Endothelial cell of umbilical vein (primary cell): Measurements from ENCODE around the gene C1QL4. TPM values are rescaled to one million over a fixed set of nuclear protein-coding genes. Genes with fewer than 3 reads are reported as not detected.

Experiments used
- BruUV-seq: library from RNA; stranded (reverse); fragments of 400-500 nt; replicated peaks from 2 replicates; lab custom pipeline; 2021; lab: Mats Ljungman, UMichigan
- CTCF ChIA-PET: fragments of 300-600, 350-600 bp; sonication (Branson Sonifier 250); formaldehyde crosslinking; loops from one replicate; lab custom pipeline; 2021; ENCODE audit warnings: antibody characterized with exemption, inconsistent platforms; lab: Charles Lee
- POLR2A ChIA-PET: fragments of 300-600, 350-600 bp; sonication (Branson Sonifier 250); formaldehyde crosslinking; loops from one replicate; lab custom pipeline; 2021; ENCODE audit warnings: antibody characterized with exemption, inconsistent platforms; lab: Charles Lee
- DNase-seq: peaks from one replicate; pipeline ENCODE4 v3.0.0-alpha.2; 2011; ENCODE audit warnings: low read depth, low spot score
- FAIRE-seq: peaks from 2 replicates; lab custom pipeline; 2011; peaks lifted over from hg19 to GRCh38; lab: Jason Lieb, UNC
- H2AFZ ChIP-seq: 2 replicates; pipeline ENCODE4 v1.6.0; 2012; ENCODE audit warnings: low read depth, low read length, control low read depth, inconsistent platforms
- H3K27ac ChIP-seq: 2 replicates; pipeline ENCODE4 v1.5.1; 2011; ENCODE audit warnings: low read depth, mild to moderate bottlenecking, control low read depth, low read length, moderate library complexity; ENCODE audit not compliant: insufficient read depth
- H3K27me3 ChIP-seq, 2 experiments: 2 replicates each; pipeline versions ENCODE4 v1.6.0 to v1.6.1; 2011; ENCODE audit warnings: low read length in 2 of 2, mixed read lengths in 1 of 2; ENCODE audit not compliant: control insufficient read depth in 2 of 2, insufficient read depth in 2 of 2
- H3K36me3 ChIP-seq, 2 experiments: 2 replicates in 1 of 2; 3 replicates in 1 of 2; pipeline ENCODE4 v1.5.1; 2011; ENCODE audit warnings: low read length in 2 of 2, mild to moderate bottlenecking in 1 of 2, moderate library complexity in 1 of 2; ENCODE audit not compliant: control insufficient read depth in 2 of 2, insufficient read depth in 2 of 2; ENCODE audit errors: extremely low read depth in 1 of 2
- H3K4me1 ChIP-seq: 3 replicates; pipeline ENCODE4 v1.5.1; 2011; ENCODE audit warnings: mild to moderate bottlenecking, low read length; ENCODE audit not compliant: control insufficient read depth, insufficient read depth; ENCODE audit errors: extremely low read depth
- H3K4me2 ChIP-seq: 2 replicates; pipeline ENCODE4 v1.6.1; 2011; ENCODE audit warnings: low read length, control low read depth, mixed read lengths; ENCODE audit not compliant: insufficient read depth
- H3K4me3 ChIP-seq, 3 experiments: fragments of 200-600 bp in 1 of 3; sonication (generic), shearing (Covaris generic) in 1 of 3; replicated peaks in 1 of 3; 2 replicates each; pipeline ENCODE4 v1.5.1; 2011 to 2016; ENCODE audit warnings: control low read depth in 3 of 3, low read length in 3 of 3, mild to moderate bottlenecking in 2 of 3, inconsistent platforms in 1 of 3, low read depth in 1 of 3, moderate library complexity in 1 of 3; ENCODE audit not compliant: insufficient read depth in 1 of 3
- H3K79me2 ChIP-seq: 2 replicates; pipeline ENCODE4 v1.6.0; 2012; ENCODE audit warnings: low read length, inconsistent platforms; ENCODE audit not compliant: control insufficient read depth, insufficient read depth
- H3K9ac ChIP-seq: replicated peaks from 2 replicates; pipeline ENCODE3; 2011; ENCODE audit warnings: low read length, control low read depth; ENCODE audit not compliant: insufficient read depth; ENCODE audit errors: extremely low read depth
- H3K9me1 ChIP-seq: replicated peaks from 3 replicates; pipeline ENCODE4 v1.6.0; 2011; ENCODE audit warnings: mild to moderate bottlenecking, low read length; ENCODE audit not compliant: control insufficient read depth, insufficient read depth; ENCODE audit errors: extremely low read depth
- H3K9me3 ChIP-seq: replicated peaks from 2 replicates; pipeline ENCODE4 v1.5.1; 2012; ENCODE audit warnings: low read length, inconsistent platforms; ENCODE audit not compliant: control insufficient read depth, insufficient read depth
- H4K20me1 ChIP-seq: replicated peaks from 2 replicates; pipeline ENCODE3; 2011; ENCODE audit warnings: mild to moderate bottlenecking, low read length; ENCODE audit not compliant: control insufficient read depth, insufficient read depth; ENCODE audit errors: extremely low read depth
- CTCF ChIP-seq, 2 donors: IDR thresholded peaks; 1 replicate in 1 of 2; 2 replicates in 1 of 2; pipeline ENCODE4 v1.5.1; 2011; ENCODE audit warnings: low read length in 2 of 2, mild to moderate bottlenecking in 2 of 2, moderate library complexity in 2 of 2, control low read depth in 1 of 2, inconsistent platforms in 1 of 2, low read depth in 1 of 2; ENCODE audit not compliant: insufficient read depth in 1 of 2; ENCODE audit errors: extremely low read depth in 1 of 2
- EZH2 ChIP-seq: IDR thresholded peaks from 2 replicates; pipeline ENCODE4 v1.6.1; 2012; ENCODE audit warnings: borderline replicate concordance, low read depth, mild to moderate bottlenecking, moderate library complexity, low read length, inconsistent platforms; ENCODE audit not compliant: severe bottlenecking
- FOS ChIP-seq: IDR thresholded peaks from 2 replicates; pipeline ENCODE4 v1.6.1; 2011; ENCODE audit warnings: mild to moderate bottlenecking, low read length, moderate library complexity, borderline replicate concordance; ENCODE audit not compliant: insufficient read depth
- GATA2 ChIP-seq: IDR thresholded peaks from 2 replicates; pipeline ENCODE4 v1.7.0; 2011; ENCODE audit warnings: low read depth, mild to moderate bottlenecking, moderate library complexity, mixed read lengths, low read length; ENCODE audit not compliant: insufficient read length, insufficient read depth
- JUN ChIP-seq: IDR thresholded peaks from 2 replicates; pipeline ENCODE4 v1.6.1; 2011; ENCODE audit warnings: borderline replicate concordance, low read depth; ENCODE audit not compliant: insufficient read length, insufficient read depth
- MAX ChIP-seq: IDR thresholded peaks from 2 replicates; pipeline ENCODE4 v1.6.1; 2011; ENCODE audit not compliant: insufficient read depth, insufficient read length
- MYC ChIP-seq: IDR thresholded peaks from one replicate; pipeline ENCODE4 v1.6.1; 2011; ENCODE audit warnings: mild to moderate bottlenecking, low read depth, low read length
- POLR2A ChIP-seq: IDR thresholded peaks from 2 replicates; pipeline ENCODE4 v1.6.1; 2012; ENCODE audit warnings: low read depth, mild to moderate bottlenecking, control low read depth, low read length
- POLR2AphosphoS5 ChIP-seq: IDR thresholded peaks from 2 replicates; pipeline ENCODE4 v1.6.1; 2012; ENCODE audit warnings: low read depth, mild to moderate bottlenecking, control low read depth, low read length, moderate library complexity; ENCODE audit not compliant: insufficient read depth
- dilution Hi-C: fragments of 300-500 bp; cut with MboI; formaldehyde crosslinking; loops from one replicate; pipeline ENCODE4 v1.15.0; 2019; ENCODE audit warnings: low sequenced_read_pairs; ENCODE audit not compliant: extremely low pct_ligation_motif_present
- intact Hi-C: fragments of 100-400 bp; cut with micrococcal nuclease; formaldehyde crosslinking; loops from one replicate; pipeline ENCODE4 v1.10.0; 2022
- polyA plus RNA-seq, 4 experiments: library from polyadenylated mRNA; depleted of rRNA in 3 of 4; stranded (reverse) in 3 of 4; unstranded in 1 of 4; fragments of >200 nt; gene quantifications; 2 replicates each; pipeline versions ENCODE4 v1.2.1 to v1.2.3, GENCODE V29; 2011 to 2012; ENCODE audit warnings: missing spikeins in 1 of 4
- total RNA-seq: library from RNA; stranded (reverse); gene quantifications from 2 replicates; pipeline ENCODE4 v1.2.3, GENCODE V29; 2021

The C1QL4 gene
- total and polyA plus RNA-seq, 2 donors (not counting 3 experiments of a cell fraction or from before 2014, with no cell fraction given): not detected

GRCh38 chr12:49352351-49352750 is 15.4 kb upstream of the C1QL4 start:
- ChIA-PET CTCF (interaction anchor here (1.1 to 8.0 kb wide), 6 partner anchors 10 to 162 kb away, joined by 3 to 280 read pairs (median 6); partner anchors contain the start of gene C1QL4), POLR2A (no interaction called here)
- peaks cover 9% of the 10 kb centered on the region for H3K4me1 ChIP-seq
- DNase-seq (no peak), FAIRE-seq (no peak)
- dilution Hi-C loops: loop anchor here (25.0 kb wide), 1 partner anchor 160 kb away; no protein-coding TSS in a partner anchor
- H3K9me1 ChIP-seq: no peaks in the 10 kb centered on the region
- H2AFZ ChIP-seq: no peak overlapping the region
- no peaks in the 10 kb centered on the region for H3K9me3 ChIP-seq
- intact Hi-C loops: no loop called here
- no peak for TF ChIP-seq MAX
- no peak for TF ChIP-seq POLR2A
- TF ChIP-seq CTCF (IDR thresholded peaks at IDR 0.05; ENCODE audit: extremely low read depth in 1 of 2, insufficient read depth in 1 of 2, low read depth in 1 of 2, low read length in 2 of 2): no peak
- H3K4me2 ChIP-seq: no peak overlapping the region
- no peak overlapping the region for H3K4me3 ChIP-seq
- H3K36me3 ChIP-seq: no peaks in the 10 kb centered on the region
- BruUV-seq: no TSS peak
- no peaks in the 10 kb centered on the region for H4K20me1 ChIP-seq
- no peak overlapping the region for H3K27ac ChIP-seq
- peaks cover under 1% of the 10 kb centered on the region in 2 experiments for H3K27me3 ChIP-seq
- H3K79me2 ChIP-seq: no peaks in the 10 kb centered on the region
- H3K9ac ChIP-seq: no peak overlapping the region

- ChIA-PET CTCF (interaction anchor here (4.4 to 8.0 kb wide), 4 partner anchors 11 to 165 kb away, joined by 59 to 280 read pairs (median 160); partner anchors contain the start of genes C1QL4 and PRPH), POLR2A (no interaction called here)
- no peaks in the 10 kb centered on the region for H3K9me3 ChIP-seq
- no peaks in the 10 kb centered on the region for H3K79me2 ChIP-seq
- H3K27ac ChIP-seq: no peak overlapping the region
- H2AFZ ChIP-seq: no peak overlapping the region
- FAIRE-seq (no peak), DNase-seq (no peak)
- H3K9me1 ChIP-seq: no peaks in the 10 kb centered on the region
- H3K4me3 ChIP-seq: no peak overlapping the region
- H3K4me1 ChIP-seq: peaks cover 28% of the 10 kb centered on the region
- TF ChIP-seq MAX: no peak
- TF ChIP-seq CTCF (IDR thresholded peaks at IDR 0.05; ENCODE audit: extremely low read depth in 1 of 2, insufficient read depth in 1 of 2, low read depth in 1 of 2, low read length in 2 of 2): no peak
- TF ChIP-seq POLR2AphosphoS5: no peak
- TF ChIP-seq MYC: no peak
- no peak for TF ChIP-seq POLR2A
- TF ChIP-seq FOS: no peak
- no peak for TF ChIP-seq GATA2
- no peak for TF ChIP-seq EZH2
- TF ChIP-seq JUN: no peak
- no peak overlapping the region for H3K4me2 ChIP-seq
- dilution Hi-C loops: no loop called here
- H3K9ac ChIP-seq: no peak overlapping the region
- H3K27me3 ChIP-seq: peaks cover 18 to 27% of the 10 kb centered on the region in 2 experiments
- H3K36me3 ChIP-seq: no peaks in the 10 kb centered on the region
- H4K20me1 ChIP-seq: no peaks in the 10 kb centered on the region
- no TSS peak for BruUV-seq
- intact Hi-C loops: loop anchor here (10.0 kb wide), 1 partner anchor 396 kb away; the partner anchor contains the start of gene TMBIM6
These were observed 12.3 kb upstream of the C1QL4 start for GRCh38 chr12:49349266-49349665.
